Esophagus muscularis mucosa (tissue), 3 donors: ENCODE measurements around the gene TBATA.

ENCODE experiments used
- CTCF ChIP-seq, 3 experiments: fragments of 200-600 bp in 2 of 3; fragments of 450-650 bp in 1 of 3; sonication (generic) in 2 of 3; IDR thresholded peaks; one replicate each; pipeline ENCODE4 v1.5.1; 2017 to 2019; ENCODE audit warnings: antibody characterized with exemption in 3 of 3, mild to moderate bottlenecking in 2 of 3, moderate library complexity in 1 of 3
- POLR2A ChIP-seq: fragments of 450-650 bp; IDR thresholded peaks from one replicate; pipeline ENCODE4 v1.6.1; 2017; ENCODE audit warnings: antibody characterized with exemption, moderate library complexity, mild to moderate bottlenecking, low read depth
- POLR2AphosphoS5 ChIP-seq, 2 donors: sonication (generic); formaldehyde crosslinking; IDR thresholded peaks; one replicate each; pipeline ENCODE4 v1.6.1; 2017; ENCODE audit warnings: antibody characterized with exemption in 2 of 2

- TF ChIP-seq CTCF (IDR thresholded peaks at IDR 0.05), result no peak
- no peak for TF ChIP-seq POLR2A
- TF ChIP-seq POLR2AphosphoS5 (IDR thresholded peaks at IDR 0.05), result no peak
Observed at GRCh38 chr10:70726909-70727495, 58.2 kb downstream of the TBATA start.
